Small intestine (tissue), 7 donors: Measurements from ENCODE around the gene RMDN3. TPM values are rescaled to one million over a fixed set of nuclear protein-coding genes. Genes with fewer than 3 reads are reported as not detected.

Experiments used
- DNase-seq, 2 donors: peaks; one replicate each; pipeline versions ENCODE4 v3.0.0 to v3.0.0-alpha.2; 2013
- FAIRE-seq: peaks from 2 replicates; lab custom pipeline; 2012; peaks lifted over from hg19 to GRCh38; lab: Jason Lieb, UNC
- H3K27ac ChIP-seq, 3 donors: one replicate each; pipeline ENCODE4 v1.5.1; 2013; ENCODE audit warnings: low read length in 2 of 3, mild to moderate bottlenecking in 2 of 3, control low read depth in 1 of 3, inconsistent platforms in 1 of 3, low read depth in 1 of 3, moderate library complexity in 1 of 3
- H3K27me3 ChIP-seq, 3 donors: one replicate each; pipeline ENCODE4 v1.6.1; 2013; ENCODE audit warnings: low read length in 3 of 3, inconsistent platforms in 1 of 3; ENCODE audit not compliant: control insufficient read depth in 3 of 3, insufficient read depth in 3 of 3
- H3K36me3 ChIP-seq, 3 donors: one replicate each; pipeline ENCODE4 v1.6.1; 2013; ENCODE audit warnings: low read length in 3 of 3, inconsistent platforms in 1 of 3, low read depth in 1 of 3, mild to moderate bottlenecking in 1 of 3, moderate library complexity in 1 of 3; ENCODE audit not compliant: control insufficient read depth in 3 of 3, insufficient read depth in 2 of 3
- H3K4me1 ChIP-seq, 3 donors: one replicate each; pipeline ENCODE4 v1.6.1; 2013; ENCODE audit warnings: low read length in 2 of 3, inconsistent platforms in 1 of 3, low read depth in 1 of 3, mild to moderate bottlenecking in 1 of 3, moderate library complexity in 1 of 3; ENCODE audit not compliant: control insufficient read depth in 3 of 3, insufficient read depth in 2 of 3
- H3K4me3 ChIP-seq, 3 donors: one replicate each; pipeline ENCODE4 v1.5.1; 2013; ENCODE audit warnings: low read length in 3 of 3, control low read depth in 1 of 3, inconsistent platforms in 1 of 3, low read depth in 1 of 3, mild to moderate bottlenecking in 1 of 3, moderate library complexity in 1 of 3
- H3K9me3 ChIP-seq, 2 donors: one replicate each; pipeline ENCODE4 v1.6.1; 2013; ENCODE audit warnings: low read depth in 1 of 2, low read length in 1 of 2; ENCODE audit not compliant: control insufficient read depth in 2 of 2, insufficient read depth in 1 of 2
- WGBS, 3 donors: extraction: QIAGEN DNeasy Blood & Tissue Kit; methylation state at CpG; one replicate each; pipeline ENCODE4 v1.1.7; 2013; 5-methylcytosine and 5-hydroxymethylcytosine counted together
- polyA plus RNA-seq, 4 donors: library from polyadenylated mRNA; stranded (reverse) in 3 of 4; unstranded in 1 of 4; fragments of 200-250 nt in 3 of 4; fragments of 120-200 nt in 1 of 4; gene quantifications; one replicate each; pipeline versions ENCODE4 v1.2.1 to v1.2.3, GENCODE V29; 2013
- donor health status: healthy with polysubstance abuse.
- donor health status: control.
- donor health status: control.
- donor health status: Bipolar disorder and iron deficiency.
- donor health status: healthy.

The RMDN3 gene
- polyA plus RNA-seq, 4 donors, result 36.6 to 80.8 (median 68.2) TPM

DNA sequence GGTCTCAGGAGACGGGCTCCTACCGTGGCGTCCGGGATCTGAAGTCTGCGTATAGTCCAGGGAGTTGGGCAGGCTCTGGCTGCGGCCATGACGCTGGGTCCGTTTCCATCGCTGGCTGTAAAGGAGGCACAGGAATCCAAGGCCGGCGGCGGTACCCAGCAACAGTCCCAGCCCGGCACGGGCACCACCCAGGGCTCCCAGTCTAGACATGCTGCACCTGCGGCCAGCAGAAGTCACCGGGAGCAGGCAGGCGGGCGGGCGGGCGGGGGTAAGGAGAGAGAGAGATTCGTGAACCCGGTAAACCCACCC lies 526 bp downstream of the RMDN3 start:
- H3K27ac ChIP-seq, result peak overlapping the region; percentile 82 to 90 (median 90)
- no peaks in the 10 kb centered on the region for H3K27me3 ChIP-seq
- peak overlapping the region; percentile 82 to 98 (median 96) for H3K4me3 ChIP-seq
- H3K36me3 ChIP-seq, result peaks cover 2 to 28% (median 2%) of the 10 kb centered on the region in 3 donors
- peak; percentile 43 to 55 for DNase-seq
- H3K4me1 ChIP-seq, result peaks cover 2 to 47% (median 10%) of the 10 kb centered on the region in 3 donors
- H3K9me3 ChIP-seq, result no peaks in the 10 kb centered on the region
- 0 to 1% (median 1%) methylated on average over 22 of the region's 22 CpGs for WGBS, 3 donors
- FAIRE-seq, result no peak

DNA sequence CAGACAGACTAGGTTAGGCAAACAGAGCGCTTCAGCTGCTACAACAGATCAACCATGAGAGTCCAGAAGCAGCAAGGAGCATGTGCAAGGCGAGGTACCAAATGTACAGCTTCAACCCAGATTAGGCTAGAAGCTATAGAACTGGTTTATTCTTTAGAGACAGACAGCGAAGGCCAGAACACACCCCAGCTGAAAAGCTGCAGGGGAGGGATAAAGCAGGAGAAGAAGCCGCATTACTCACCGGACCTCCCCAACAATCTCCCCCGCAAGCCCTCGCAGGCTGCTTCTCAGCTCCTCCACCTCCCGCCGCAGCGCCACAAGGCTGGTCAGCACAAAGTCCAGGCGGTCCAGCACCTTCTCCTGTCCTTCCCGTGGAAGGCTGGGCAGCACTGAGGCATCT lies 3.3 kb downstream of the RMDN3 start:
- Histone ChIP-seq H3K4me1 (peaks cover 6 to 70% (median 13%) of the 10 kb centered on the region in 3 donors), H3K9me3 (no peaks in the 10 kb centered on the region), H3K4me3 (no peak overlapping the region), H3K27ac (peak overlapping the region in 1 of 3 donors; percentile 34), H3K36me3 (peaks cover 2 to 50% (median 2%) of the 10 kb centered on the region in 3 donors), H3K27me3 (no peaks in the 10 kb centered on the region)
- DNase-seq (no peak), FAIRE-seq (no peak)
- 92 to 94% (median 93%) methylated on average over 12 of the region's 12 CpGs for WGBS, 3 donors

DNA sequence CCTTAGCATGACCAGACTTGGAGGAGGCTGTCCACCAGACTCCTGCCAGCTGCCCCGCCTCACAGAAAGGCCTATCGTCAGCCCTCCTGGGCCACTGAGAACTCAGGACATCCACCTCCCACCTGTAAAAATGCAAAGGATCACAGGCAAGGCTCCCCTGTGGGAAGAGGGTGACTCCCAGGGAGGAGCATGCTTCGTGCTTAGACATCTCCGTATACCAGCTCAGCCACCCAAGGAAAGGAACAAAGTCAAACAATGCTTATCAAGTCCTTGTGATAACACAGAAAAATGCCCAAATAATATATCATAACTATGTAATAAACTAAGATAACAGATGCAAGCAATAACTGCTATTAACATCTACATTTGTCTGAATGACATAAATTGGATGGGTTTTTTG lies 4.2 kb downstream of the RMDN3 start:
- peaks cover 6 to 69% (median 13%) of the 10 kb centered on the region in 3 donors for H3K4me1 ChIP-seq
- peak overlapping the region in 2 of 3 donors; percentile 53 to 61 for H3K27ac ChIP-seq
- no peak overlapping the region for H3K4me3 ChIP-seq
- 10 to 76% (median 46%) methylated on average over 4 of the region's 4 CpGs for WGBS, 3 donors
- FAIRE-seq, result no peak
- no peaks in the 10 kb centered on the region for H3K9me3 ChIP-seq
- H3K36me3 ChIP-seq, result peaks cover 2 to 55% (median 2%) of the 10 kb centered on the region in 3 donors
- peak; percentile 48 to 83 for DNase-seq
- no peaks in the 10 kb centered on the region for H3K27me3 ChIP-seq

DNA sequence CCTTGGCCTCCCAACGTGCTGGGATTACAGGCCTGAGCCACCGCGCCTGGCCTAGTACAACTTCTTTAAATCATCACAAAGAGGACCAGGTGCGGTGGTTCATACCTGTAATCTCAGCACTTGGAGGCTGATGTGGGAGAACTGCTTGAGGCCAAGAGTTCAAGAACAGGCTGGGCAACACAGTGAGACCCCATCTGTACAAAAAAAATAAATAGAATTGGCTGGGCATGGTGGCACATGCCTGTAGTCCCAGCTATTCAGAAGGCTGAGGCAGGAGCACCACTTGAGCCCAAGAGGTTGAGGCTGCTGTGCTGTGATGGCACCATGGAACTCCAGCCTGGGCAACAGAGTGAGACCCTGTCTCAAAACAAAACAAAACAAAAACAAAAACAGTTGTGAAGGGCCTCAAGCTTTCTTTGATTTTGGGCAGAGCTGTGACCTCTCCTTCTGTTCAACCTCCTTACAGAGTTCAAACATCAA lies 5.9 kb downstream of the RMDN3 start:
- Histone ChIP-seq H3K9me3 (no peaks in the 10 kb centered on the region), H3K27ac (no peak overlapping the region), H3K4me3 (no peak overlapping the region), H3K4me1 (peaks cover 6 to 79% (median 13%) of the 10 kb centered on the region in 3 donors), H3K27me3 (no peaks in the 10 kb centered on the region), H3K36me3 (peaks cover 2 to 71% (median 2%) of the 10 kb centered on the region in 3 donors)
- 95 to 99% (median 95%) methylated on average over 4 of the region's 4 CpGs for WGBS, 3 donors
- FAIRE-seq, result no peak
- DNase-seq, result no peak

DNA sequence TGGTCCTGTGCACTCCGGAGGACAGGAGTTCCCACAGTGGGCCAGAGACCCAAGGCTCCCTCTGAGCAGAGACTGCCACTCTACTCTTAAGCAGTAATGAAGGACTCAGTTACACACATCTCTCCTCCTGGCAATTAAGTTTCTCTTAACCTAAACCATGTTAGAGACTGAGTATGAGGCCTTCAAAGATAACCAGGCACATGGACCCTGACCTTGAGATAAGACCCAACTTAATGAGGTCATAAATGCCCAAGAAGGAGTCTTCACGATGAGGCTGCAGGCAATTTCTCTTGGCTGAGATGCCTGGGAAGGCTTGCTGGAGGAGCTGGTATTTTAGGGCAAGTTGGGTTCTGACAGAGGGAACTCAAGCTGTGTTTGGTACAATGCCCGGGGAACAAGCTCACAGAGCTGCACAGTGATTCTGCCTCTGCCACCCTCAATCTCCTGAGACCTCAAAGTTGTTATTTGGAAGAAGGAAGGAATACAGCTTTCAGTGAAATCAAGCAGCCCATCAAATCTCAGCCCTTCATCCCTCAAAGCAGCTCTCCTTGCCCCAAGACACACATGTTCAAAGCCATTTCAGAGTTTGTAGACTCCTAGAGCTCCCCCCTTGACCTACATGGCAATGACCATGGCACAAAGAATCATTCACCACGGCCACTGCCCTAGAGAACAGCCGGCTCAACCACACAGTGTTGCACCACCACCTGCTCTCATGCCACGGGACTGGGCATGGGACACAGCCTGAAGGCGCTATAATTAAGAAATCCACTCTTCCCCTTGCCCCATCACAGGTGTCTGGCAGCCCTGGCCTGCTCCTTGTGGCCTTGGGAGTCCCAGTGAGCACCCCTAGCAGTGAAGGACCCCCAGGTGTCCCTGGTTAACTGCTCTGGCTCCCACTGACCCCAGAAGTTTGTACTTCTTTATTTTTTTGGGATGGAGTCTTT lies 7.1 kb downstream of the RMDN3 start:
- WGBS, 3 donors, result 24 to 63% (median 35%) methylated on average over 7 of the region's 7 CpGs
- Histone ChIP-seq H3K9me3 (no peaks in the 10 kb centered on the region), H3K27me3 (no peaks in the 10 kb centered on the region), H3K4me3 (peak overlapping the region in 1 of 3 donors; percentile 8), H3K27ac (peak overlapping the region in 2 of 3 donors; percentile 71 to 84), H3K36me3 (peaks cover 2 to 78% (median 2%) of the 10 kb centered on the region in 3 donors), H3K4me1 (peaks cover 6 to 84% (median 9%) of the 10 kb centered on the region in 3 donors)
- FAIRE-seq (no peak), DNase-seq (peak; percentile 89 to 96)

DNA sequence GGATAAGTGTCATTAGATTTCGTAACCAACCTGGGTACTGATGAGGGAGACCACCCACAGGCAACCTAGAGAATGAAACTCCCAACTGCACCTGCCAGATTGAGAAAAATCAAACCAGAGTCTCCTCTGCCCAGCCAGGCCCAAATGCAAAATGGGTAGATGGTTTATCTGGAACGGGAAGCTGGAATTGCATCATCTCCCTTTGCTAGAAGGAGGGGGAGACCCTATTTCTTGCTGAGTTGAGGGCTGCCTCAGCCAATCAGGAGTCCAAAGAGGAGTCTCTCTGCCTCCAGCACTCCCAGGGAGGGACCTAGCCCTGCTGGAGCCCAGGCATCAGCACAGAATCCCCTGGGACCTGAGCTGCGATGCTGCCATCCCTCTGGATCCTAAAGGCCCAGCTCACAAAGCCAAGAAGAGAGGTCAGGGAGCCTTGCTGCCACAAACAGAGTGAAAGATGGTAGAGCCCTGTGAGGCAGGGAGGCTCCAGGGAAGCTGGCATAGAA lies 8.1 kb downstream of the RMDN3 start:
- Histone ChIP-seq H3K9me3 (no peaks in the 10 kb centered on the region), H3K36me3 (peaks cover 3 to 82% (median 4%) of the 10 kb centered on the region in 3 donors), H3K27me3 (no peaks in the 10 kb centered on the region), H3K4me1 (peaks cover 4 to 80% (median 4%) of the 10 kb centered on the region in 3 donors), H3K4me3 (peak overlapping the region in 1 of 3 donors; percentile 1), H3K27ac (peak overlapping the region in 2 of 3 donors; percentile 71 to 84)
- DNase-seq, result no peak
- no peak for FAIRE-seq
- WGBS, 3 donors, result 74 to 85% (median 82%) methylated on average over 3 of the region's 3 CpGs

DNA sequence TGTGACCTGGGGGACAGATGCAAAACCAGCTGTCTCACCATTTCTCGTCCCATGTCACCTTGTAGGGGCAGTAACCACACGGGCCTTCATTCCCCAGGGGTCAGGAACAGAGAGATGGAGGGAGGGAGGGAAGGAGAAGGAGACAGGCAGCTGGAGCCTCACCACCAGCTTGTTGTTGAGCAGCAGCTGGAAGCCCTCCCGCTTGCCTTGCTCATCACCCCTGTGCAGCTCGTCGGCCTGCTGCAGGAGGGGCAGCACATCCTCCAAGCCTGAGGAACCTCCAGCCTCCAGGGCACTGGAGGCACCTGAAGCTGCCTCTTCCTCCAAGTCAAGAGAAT lies 10.3 kb downstream of the RMDN3 start:
- no peaks in the 10 kb centered on the region for H3K9me3 ChIP-seq
- 73 to 93% (median 86%) methylated on average over 5 of the region's 5 CpGs for WGBS, 3 donors
- H3K27me3 ChIP-seq, result no peaks in the 10 kb centered on the region
- H3K4me3 ChIP-seq, result no peak overlapping the region
- H3K4me1 ChIP-seq, result peaks cover 4 to 61% (median 4%) of the 10 kb centered on the region in 3 donors
- H3K36me3 ChIP-seq, result peaks cover 6 to 82% (median 9%) of the 10 kb centered on the region in 3 donors
- DNase-seq (no peak), FAIRE-seq (no peak)
- peak overlapping the region in 2 of 3 donors; percentile 71 to 84 for H3K27ac ChIP-seq
